ENCODE results near the gene SH2D3C.

Gene SH2D3C

GRCh38 chr9:127720031-127720864 lies 58.2 kb downstream of the SH2D3C start:
- no peak for DNase-seq (ENCODE audit: low read depth in 2 of 2)

- no peak for DNase-seq (ENCODE audit: low read depth in 2 of 2)
Observed at GRCh38 chr9:127717766-127718165, 60.7 kb downstream of the SH2D3C start.

- no peak for DNase-seq (ENCODE audit: low read depth in 2 of 2)
Observed at GRCh38 chr9:127716412-127716811, 62.1 kb downstream of the SH2D3C start.

DNA sequence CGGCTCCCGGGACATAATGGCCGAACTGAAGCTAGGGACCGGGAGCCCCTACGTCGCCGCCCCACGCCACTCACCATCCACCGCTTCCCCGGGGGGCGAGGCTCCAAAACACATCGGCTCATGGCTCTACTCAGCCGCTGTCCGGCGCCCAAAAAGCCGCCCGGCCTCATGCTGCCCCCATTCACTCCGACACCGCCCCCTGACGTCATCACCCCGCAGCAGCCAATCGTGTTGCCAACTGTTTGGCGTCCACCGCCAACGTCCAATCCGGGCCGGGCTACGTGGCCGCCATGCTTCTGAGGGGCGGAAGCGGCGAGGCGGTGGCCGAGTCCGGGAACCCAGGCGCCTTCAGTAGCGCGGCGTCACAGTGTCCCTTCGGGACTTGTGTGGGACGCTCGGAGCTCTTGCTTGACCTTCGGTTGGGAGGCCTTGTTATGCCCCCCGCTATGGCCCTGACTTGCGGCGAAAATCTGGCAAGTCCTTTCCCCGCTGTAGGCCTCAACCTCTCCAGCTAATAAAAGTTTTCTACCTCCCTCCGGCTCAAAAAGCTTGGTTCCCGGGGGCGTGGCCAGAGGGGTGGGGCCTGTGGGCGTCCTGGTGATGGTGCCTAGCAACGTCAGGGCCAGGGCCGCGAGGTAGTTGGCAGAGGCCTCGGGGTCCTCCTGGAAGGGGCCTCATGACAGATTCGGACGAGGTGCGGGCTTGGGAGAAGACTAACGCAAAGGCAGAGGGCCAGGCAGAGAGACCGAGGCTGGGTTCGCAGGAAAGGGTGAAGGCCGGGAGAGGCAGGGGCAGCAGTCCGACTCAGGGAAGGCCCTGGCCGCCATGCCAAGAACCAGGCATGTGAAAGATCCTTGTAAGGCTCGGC lies 62.8 kb downstream of the SH2D3C start, which contains the start of the genes PTRH1 and TTC16:
Gene PTRH1, minus strand, starts transcription at position 194 of the 868 bp plus-strand sequence. Its CDS starts 24 bp downstream, at position 170.
Gene TTC16, plus strand, starts transcription at position 610 of the 868 bp plus-strand sequence. Its CDS starts 67 bp downstream, at position 677.
- DNase-seq (ENCODE audit: low read depth in 2 of 2), result peak; percentile 92 to 98

DNA sequence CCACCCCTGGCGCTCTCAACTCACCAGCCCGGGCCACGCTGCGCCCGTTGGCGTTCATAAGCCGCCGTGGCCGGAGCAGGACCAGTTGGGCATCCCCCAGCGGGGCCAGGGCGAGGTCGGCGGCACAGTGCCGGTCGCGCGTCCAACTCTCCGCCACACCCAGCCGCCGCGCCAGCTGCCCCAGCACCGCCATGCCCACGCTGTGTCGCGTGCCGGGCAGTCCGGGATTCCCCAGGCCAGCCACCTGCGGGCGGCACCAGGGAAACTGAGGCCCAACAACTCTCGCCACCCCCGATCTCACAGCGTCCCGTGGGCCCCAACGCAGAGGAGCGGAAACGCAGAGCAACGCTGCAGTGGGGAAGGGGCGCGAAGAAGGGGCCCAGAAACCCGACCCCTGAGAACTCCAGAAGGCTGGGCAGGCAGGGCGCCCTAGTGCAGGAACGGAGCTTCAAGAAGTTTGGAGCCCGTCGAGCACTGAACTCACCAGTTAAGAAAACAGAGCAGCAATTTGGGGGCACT lies 63.5 kb downstream of the SH2D3C start:
- DNase-seq (ENCODE audit: low read depth in 2 of 2), result peak in 1 of 2 donors; percentile 8

GRCh38 chr9:127714020-127714750 lies 64.3 kb downstream of the SH2D3C start:
- DNase-seq (ENCODE audit: low read depth in 2 of 2), result no peak

GRCh38 chr9:127712867-127713266 lies 65.6 kb downstream of the SH2D3C start:
- no peak for DNase-seq (ENCODE audit: low read depth in 2 of 2)

GRCh38 chr9:127712371-127712770 lies 66.1 kb downstream of the SH2D3C start:
- DNase-seq (ENCODE audit: low read depth in 2 of 2), result no peak

GRCh38 chr9:127711831-127712274 lies 66.6 kb downstream of the SH2D3C start:
- no peak for DNase-seq (ENCODE audit: low read depth in 2 of 2)

- no peak for DNase-seq (ENCODE audit: low read depth in 2 of 2)
Observed at GRCh38 chr9:127711226-127711701, 67.2 kb downstream of the SH2D3C start.

DNA sequence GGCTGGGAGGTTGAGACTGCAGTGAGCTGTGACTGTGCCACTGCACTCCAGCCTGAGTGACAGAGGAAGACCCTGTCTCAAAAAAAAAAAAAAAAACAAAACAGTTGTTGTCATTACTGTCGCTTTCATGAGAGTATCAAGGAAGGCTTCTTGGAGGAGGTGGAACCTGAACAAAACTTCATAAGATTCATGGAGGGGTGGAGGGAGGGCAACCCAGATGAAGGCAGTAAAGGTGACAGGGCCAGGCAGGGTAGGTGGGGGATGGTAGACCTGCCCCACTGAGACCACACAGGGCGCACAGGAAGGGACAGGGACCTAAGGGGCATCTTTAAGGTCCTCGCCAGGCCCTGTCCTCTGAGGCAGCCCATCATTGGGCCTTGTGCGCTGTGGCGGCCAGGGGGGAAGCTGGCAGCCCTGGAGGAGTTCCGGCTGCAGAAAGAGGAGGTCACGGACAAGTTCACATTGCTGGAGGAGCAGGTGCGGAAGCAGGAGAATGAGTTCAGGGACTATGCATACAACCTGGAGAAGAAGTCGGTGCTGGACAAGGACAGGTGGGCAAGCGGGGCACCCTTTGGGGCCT lies 68.2 kb downstream of the SH2D3C start:
- no peak for DNase-seq (ENCODE audit: low read depth in 2 of 2)

DNA sequence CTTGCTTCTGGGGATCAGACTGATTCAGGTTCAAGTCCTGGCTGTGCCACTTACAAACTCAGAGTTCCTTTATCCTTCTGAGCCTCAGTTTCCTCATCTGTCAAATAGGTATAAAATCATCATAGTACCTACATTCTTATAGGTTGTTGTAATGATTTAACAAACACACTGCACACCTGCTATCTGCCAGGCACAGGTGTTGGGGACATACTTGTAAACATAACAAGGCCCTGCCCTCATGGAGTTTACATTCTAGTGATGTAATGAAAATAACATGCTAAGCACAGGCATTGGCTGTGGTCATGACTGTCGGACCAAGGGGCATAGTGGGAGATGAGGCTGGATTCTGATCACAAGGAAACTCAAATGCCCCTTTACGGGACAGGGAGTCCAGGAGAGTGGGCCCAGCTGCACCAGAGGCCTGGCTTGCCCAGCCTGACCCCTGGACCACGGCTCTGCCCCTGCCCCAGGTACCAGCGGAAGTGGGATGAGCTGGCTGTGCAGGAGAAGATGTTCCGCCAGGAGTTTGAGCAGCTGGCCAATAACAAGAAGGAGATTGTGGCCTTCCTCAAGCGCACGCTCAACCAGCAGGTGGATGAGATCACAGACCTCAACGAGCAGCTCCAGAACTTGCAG lies 69.4 kb downstream of the SH2D3C start:
- DNase-seq (ENCODE audit: low read depth in 2 of 2), result no peak

DNA sequence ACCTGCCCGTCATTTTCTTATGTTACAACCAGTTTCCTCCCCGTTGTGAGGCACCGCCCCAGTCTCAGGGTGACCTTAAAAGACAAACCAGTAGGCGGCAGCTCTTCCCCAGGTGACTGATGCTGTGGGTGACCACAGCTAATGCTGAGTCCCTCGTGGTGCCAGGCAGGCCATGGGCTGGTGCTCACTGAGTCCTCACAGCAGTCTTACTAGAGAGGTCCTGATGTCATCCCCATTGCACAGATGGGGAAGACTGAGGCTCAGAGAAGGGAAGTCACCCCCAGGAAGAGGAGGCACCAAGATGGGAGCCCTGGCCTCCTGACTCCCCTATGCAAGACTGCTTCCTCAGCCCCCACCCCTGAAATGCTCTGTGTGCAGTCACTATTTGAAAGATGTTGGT lies 70.7 kb downstream of the SH2D3C start:
- DNase-seq (ENCODE audit: low read depth in 2 of 2), result peak in 1 of 2 donors; percentile 15

DNA sequence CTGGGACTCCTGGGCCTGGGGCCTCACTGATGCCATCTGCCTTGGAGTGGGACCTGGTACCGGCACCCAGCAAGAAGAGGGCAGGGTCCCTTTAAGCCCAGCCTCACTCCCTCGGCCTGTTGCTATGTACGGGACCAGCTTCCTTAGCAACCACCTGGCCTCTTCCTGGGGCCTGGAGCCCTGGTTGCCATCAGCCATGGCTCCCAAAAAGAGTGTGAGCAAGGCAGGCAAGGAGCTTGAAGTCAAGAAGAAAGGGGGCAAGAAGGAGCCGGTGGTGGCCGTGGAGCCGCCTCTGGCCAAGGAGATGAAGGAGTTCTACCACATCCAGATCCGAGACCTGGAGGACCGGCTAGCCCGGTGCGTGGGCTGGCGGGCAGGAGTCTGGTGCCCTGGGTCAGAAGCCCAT lies 71.6 kb downstream of the SH2D3C start, which contains the start of gene CFAP157:
Gene CFAP157, plus strand, starts transcription at position 153 of the 406 bp plus-strand sequence. Its CDS starts 44 bp downstream, at position 197.
- no peak for DNase-seq (ENCODE audit: low read depth in 2 of 2)

- DNase-seq (ENCODE audit: low read depth in 2 of 2), result no peak
Observed at GRCh38 chr9:127705577-127706379, 72.7 kb downstream of the SH2D3C start.

DNA sequence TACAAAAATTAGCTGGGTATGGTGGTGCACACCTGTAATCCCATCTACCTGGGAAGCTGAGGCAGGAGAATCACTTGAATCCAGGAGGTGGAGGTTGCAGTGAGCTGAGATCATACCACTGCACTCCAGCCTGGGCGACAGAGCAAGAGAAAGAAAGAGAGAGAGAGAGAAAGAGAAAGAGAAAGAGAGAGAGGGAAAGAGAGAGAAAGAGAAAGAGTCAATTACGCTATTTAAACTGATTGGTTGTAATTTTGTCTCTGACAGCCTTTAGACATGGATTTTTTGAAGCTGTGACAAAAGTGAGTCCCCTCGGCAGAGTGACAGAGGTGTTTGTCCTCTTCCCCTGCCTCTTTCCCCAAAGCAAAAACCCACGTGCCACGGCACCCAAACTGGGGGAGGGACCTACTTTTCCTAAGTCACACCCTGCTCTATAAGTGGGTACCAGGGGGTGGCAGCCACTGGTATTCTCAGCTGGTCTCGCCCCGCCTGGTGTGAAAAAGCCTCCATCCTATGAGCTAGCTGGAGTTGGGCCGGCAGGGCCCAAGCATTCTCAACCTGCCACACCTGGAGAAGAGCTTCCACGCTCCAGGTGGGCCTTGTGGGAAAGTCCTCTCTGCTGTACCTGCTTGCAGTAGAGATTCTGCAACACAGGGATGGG lies 75.0 kb downstream of the SH2D3C start:
- no peak for DNase-seq (ENCODE audit: low read depth in 2 of 2)

- no peak for DNase-seq (ENCODE audit: low read depth in 2 of 2)
Observed at GRCh38 chr9:127700594-127701255, 77.7 kb downstream of the SH2D3C start.

GRCh38 chr9:127700140-127700539 lies 78.3 kb downstream of the SH2D3C start:
- DNase-seq (ENCODE audit: low read depth in 2 of 2), result no peak

Measured in stimulated activated CD4-positive, alpha-beta T cell treated with anti-CD3 and anti-CD28 coated beads, Interleukin-15, amount 100 ng/mL, for 48 hours (primary cell).